ENCODE data around the gene NECAB2.
"Not testable (repeated sequence)": the region's sequence is repeated elsewhere in the genome, so short reads cannot be mapped to it uniquely, and the experiment has no call there.

The NECAB2 gene

GRCh38 chr16:83949724-83950001 is 18.4 kb upstream of the NECAB2 start:
- H3K27me3 ChIP-seq (ENCODE audit: control insufficient read depth, insufficient read depth, low read length), result no peaks in the 10 kb centered on the region
- H3K4me1 ChIP-seq (ENCODE audit: control insufficient read depth, insufficient read depth, low read length), result peaks cover 11% of the 10 kb centered on the region
- no peaks in the 10 kb centered on the region for H3K36me3 ChIP-seq (ENCODE audit: control insufficient read depth, insufficient read depth, low read length)
- no peak overlapping the region for H3K27ac ChIP-seq (ENCODE audit: low read depth, low read length)
- H3K9ac ChIP-seq (ENCODE audit: low read length), result no peak overlapping the region
- no peak overlapping the region for H3K4me3 ChIP-seq (ENCODE audit: low read length)

GRCh38 chr16:83950862-83951399 is 17.1 kb upstream of the NECAB2 start:
- not testable (repeated sequence) for H3K27ac ChIP-seq (ENCODE audit: low read depth, low read length); H3K36me3 ChIP-seq (ENCODE audit: control insufficient read depth, insufficient read depth, low read length); H3K27me3 ChIP-seq (ENCODE audit: control insufficient read depth, insufficient read depth, low read length); H3K4me3 ChIP-seq (ENCODE audit: low read length); H3K9ac ChIP-seq (ENCODE audit: low read length)
- H3K4me1 ChIP-seq (ENCODE audit: control insufficient read depth, insufficient read depth, low read length), result peaks cover 11% of the 10 kb centered on the region

- Histone ChIP-seq H3K4me3 (ENCODE audit: low read length) (no peak overlapping the region), H3K27me3 (ENCODE audit: control insufficient read depth, insufficient read depth, low read length) (no peaks in the 10 kb centered on the region), H3K4me1 (ENCODE audit: control insufficient read depth, insufficient read depth, low read length) (peaks cover 11% of the 10 kb centered on the region), H3K9ac (ENCODE audit: low read length) (no peak overlapping the region), H3K36me3 (ENCODE audit: control insufficient read depth, insufficient read depth, low read length) (no peaks in the 10 kb centered on the region), H3K27ac (ENCODE audit: low read depth, low read length) (no peak overlapping the region)
These were observed 16.5 kb upstream of the NECAB2 start for GRCh38 chr16:83951544-83951943.

- Histone ChIP-seq H3K27ac (ENCODE audit: low read depth, low read length) (peak overlapping the region; percentile 33), H3K9ac (ENCODE audit: low read length) (no peak overlapping the region), H3K4me3 (ENCODE audit: low read length) (peak overlapping the region; percentile 85), H3K4me1 (ENCODE audit: control insufficient read depth, insufficient read depth, low read length) (peaks cover 11% of the 10 kb centered on the region), H3K27me3 (ENCODE audit: control insufficient read depth, insufficient read depth, low read length) (no peaks in the 10 kb centered on the region), H3K36me3 (ENCODE audit: control insufficient read depth, insufficient read depth, low read length) (no peaks in the 10 kb centered on the region)
These were observed 15.5 kb upstream of the NECAB2 start for GRCh38 chr16:83952587-83952939.

- H3K4me1 ChIP-seq (ENCODE audit: control insufficient read depth, insufficient read depth, low read length), result peaks cover 11% of the 10 kb centered on the region
- H3K4me3 ChIP-seq (ENCODE audit: low read length), result peak within 1 kb of the TSS; percentile 85
- H3K27me3 ChIP-seq (ENCODE audit: control insufficient read depth, insufficient read depth, low read length), result no peaks in the 10 kb centered on the region
- peak within 1 kb of the TSS; percentile 81 for H3K9ac ChIP-seq (ENCODE audit: low read length)
- no peaks in the 10 kb centered on the region for H3K36me3 ChIP-seq (ENCODE audit: control insufficient read depth, insufficient read depth, low read length)
- peak within 1 kb of the TSS; percentile 89 for H3K27ac ChIP-seq (ENCODE audit: low read depth, low read length)
These were observed 14.9 kb upstream of the NECAB2 start, which contains the start of gene OSGIN1 for GRCh38 chr16:83952940-83953795. Gene OSGIN1, plus strand, starts transcription at chr16:83953240. Its CDS starts 4,432 bp downstream, at chr16:83957672.

- peak overlapping the region; percentile 85 for H3K4me3 ChIP-seq (ENCODE audit: low read length)
- H3K27ac ChIP-seq (ENCODE audit: low read depth, low read length), result peak overlapping the region; percentile 89
- H3K36me3 ChIP-seq (ENCODE audit: control insufficient read depth, insufficient read depth, low read length), result peaks cover 3% of the 10 kb centered on the region
- H3K4me1 ChIP-seq (ENCODE audit: control insufficient read depth, insufficient read depth, low read length), result peaks cover 11% of the 10 kb centered on the region
- peak overlapping the region; percentile 26 for H3K9ac ChIP-seq (ENCODE audit: low read length)
- H3K27me3 ChIP-seq (ENCODE audit: control insufficient read depth, insufficient read depth, low read length), result no peaks in the 10 kb centered on the region
These were observed 14.1 kb upstream of the NECAB2 start for GRCh38 chr16:83953796-83954576.

DNA sequence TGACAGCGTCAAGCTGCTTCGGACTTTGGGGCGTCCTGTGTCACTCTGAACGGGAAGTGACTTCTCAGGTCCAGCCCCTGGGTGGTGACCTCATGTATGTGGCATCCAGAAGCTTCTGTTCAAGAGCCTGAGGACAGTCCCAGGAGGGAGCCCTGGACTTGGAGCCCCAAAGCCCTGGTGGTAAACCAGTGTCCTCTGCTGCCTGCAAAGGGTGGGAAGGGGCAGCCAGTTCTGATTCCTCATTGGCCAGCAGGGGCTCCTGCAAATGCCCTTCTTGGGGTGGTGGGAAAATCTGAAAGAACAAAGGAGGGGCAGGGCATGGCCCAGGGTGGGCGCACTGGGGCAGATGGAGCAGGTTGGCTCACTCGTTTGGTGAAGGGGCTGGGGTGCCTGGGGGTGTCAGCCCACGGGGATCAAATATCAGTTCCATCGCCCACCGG is 13.4 kb upstream of the NECAB2 start:
- Histone ChIP-seq H3K27ac (ENCODE audit: low read depth, low read length) (peak overlapping the region; percentile 89), H3K36me3 (ENCODE audit: control insufficient read depth, insufficient read depth, low read length) (peaks cover 4% of the 10 kb centered on the region), H3K4me3 (ENCODE audit: low read length) (peak overlapping the region; percentile 18), H3K4me1 (ENCODE audit: control insufficient read depth, insufficient read depth, low read length) (peaks cover 11% of the 10 kb centered on the region), H3K27me3 (ENCODE audit: control insufficient read depth, insufficient read depth, low read length) (no peaks in the 10 kb centered on the region), H3K9ac (ENCODE audit: low read length) (no peak overlapping the region)

DNA sequence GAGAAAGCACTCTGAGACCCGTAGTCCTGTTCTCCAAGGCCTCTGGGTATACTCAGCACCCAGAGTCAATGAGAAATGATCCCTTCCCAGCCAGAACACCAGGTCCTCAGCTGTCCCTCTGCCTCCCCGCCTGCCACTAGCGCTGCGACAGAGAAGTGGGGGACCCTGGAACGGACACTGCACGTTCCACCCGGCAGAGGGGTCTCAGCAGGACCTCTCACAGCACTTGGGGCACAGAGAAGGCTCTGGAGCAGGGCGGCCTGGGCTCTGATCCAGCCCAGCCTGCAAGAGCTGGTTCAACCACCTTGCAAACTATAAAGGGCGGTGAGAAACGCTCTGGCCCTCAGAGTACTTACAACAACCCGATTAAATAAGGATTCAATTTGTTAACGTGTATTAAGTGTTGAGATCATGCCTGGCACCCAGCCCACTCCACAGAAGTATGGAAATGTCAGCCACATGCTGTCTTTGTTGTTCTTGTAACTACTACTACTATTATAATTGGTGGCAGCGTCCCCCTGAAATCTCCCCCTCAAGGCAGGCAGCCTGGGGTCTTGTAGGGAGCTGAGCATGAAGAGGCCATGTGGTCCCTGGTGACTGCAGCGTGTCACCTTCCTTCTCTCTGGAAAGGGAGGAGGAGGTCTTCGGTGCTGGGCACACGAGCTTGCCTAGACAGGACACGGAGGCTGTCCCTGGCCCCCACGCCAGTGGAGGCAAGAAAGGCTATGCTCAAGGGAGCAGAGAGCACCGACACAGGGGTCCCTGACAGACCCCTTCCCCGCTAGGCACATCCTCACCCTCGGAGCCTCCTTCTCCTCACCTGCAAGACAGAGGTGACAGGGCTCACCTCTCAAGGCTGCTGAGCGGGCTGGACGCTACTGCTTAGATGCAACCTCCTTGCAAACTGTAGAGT is 12.6 kb upstream of the NECAB2 start:
- H3K27ac ChIP-seq (ENCODE audit: low read depth, low read length), result no peak overlapping the region
- no peak overlapping the region for H3K9ac ChIP-seq (ENCODE audit: low read length)
- H3K27me3 ChIP-seq (ENCODE audit: control insufficient read depth, insufficient read depth, low read length), result no peaks in the 10 kb centered on the region
- peaks cover 11% of the 10 kb centered on the region for H3K4me1 ChIP-seq (ENCODE audit: control insufficient read depth, insufficient read depth, low read length)
- H3K36me3 ChIP-seq (ENCODE audit: control insufficient read depth, insufficient read depth, low read length), result peaks cover 7% of the 10 kb centered on the region
- H3K4me3 ChIP-seq (ENCODE audit: low read length), result no peak overlapping the region

DNA sequence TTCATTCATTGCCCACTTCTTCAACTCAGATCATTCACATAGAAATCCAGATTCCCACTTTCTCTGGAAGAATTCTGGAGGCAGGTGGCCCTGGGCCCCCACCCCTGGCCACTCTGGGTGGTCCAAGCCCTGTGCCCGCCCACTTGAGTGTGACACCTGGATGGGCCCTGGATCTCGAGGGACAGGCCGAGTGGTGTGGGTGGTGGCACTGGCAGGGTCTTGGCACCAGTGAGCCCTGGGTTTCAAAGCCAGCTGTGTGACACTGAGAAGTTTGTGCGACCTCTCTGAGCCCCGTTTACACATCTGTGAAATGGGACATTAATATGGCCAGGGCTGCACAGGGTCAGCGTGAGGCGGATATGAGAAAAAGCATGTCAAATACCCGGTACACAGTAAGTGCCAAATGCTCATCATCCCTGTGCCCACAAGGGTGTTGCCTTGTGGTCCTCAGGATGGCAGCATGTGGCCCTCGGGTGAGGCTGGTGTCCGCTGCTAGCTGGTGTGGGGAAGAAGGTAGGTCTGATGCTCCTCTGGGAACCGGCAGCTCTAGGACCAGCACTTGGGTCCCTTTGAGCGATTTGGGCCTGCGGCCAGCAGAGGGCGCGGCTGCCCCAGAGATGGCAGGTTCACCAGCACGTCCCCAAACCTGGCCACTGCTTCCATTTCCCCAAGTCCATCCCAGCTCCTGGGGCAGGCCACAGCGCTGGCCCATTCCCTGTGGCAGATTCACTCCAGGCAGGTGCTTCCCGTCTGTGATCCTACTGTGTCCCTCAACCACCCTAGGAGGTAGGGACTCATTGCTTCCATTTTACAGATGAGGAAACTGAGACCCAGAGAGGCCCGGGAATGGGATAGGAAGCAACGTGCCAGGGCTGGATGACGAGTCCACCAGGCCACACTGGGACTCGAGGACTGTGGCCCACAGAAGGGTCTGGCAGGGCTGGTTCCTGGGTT is 11.4 kb upstream of the NECAB2 start:
- H3K4me3 ChIP-seq (ENCODE audit: low read length), result no peak overlapping the region
- H3K36me3 ChIP-seq (ENCODE audit: control insufficient read depth, insufficient read depth, low read length), result peaks cover 9% of the 10 kb centered on the region
- H3K27me3 ChIP-seq (ENCODE audit: control insufficient read depth, insufficient read depth, low read length), result no peaks in the 10 kb centered on the region
- peaks cover 11% of the 10 kb centered on the region for H3K4me1 ChIP-seq (ENCODE audit: control insufficient read depth, insufficient read depth, low read length)
- H3K9ac ChIP-seq (ENCODE audit: low read length), result no peak overlapping the region
- no peak overlapping the region for H3K27ac ChIP-seq (ENCODE audit: low read depth, low read length)

DNA sequence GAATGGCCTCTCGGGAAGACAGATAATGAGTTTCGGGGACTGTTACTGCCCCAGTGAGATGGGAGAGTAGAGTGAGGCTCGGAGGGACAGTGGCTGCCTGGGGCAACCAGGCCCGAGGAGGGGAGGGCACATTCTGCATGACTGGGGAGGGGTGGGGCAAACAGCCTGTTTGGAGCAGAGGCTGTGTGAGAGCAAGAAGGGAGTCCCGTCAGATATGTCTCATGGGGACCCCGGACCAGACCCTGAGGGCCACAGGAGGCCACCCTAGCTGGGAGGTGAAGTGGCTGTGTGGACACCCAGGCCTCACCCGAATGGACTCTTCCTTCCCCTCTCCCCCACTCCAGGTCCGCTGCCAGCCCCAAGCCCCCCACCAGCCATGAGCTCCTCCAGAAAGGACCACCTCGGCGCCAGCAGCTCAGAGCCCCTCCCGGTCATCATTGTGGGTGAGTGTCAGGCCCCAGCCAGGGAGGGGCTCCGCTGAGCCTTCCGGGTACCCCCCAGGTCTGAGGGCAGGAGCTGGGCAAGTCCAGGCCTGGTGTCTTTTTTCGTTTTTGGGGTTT is 10.7 kb upstream of the NECAB2 start:
- Histone ChIP-seq H3K27ac (ENCODE audit: low read depth, low read length) (no peak overlapping the region), H3K27me3 (ENCODE audit: control insufficient read depth, insufficient read depth, low read length) (no peaks in the 10 kb centered on the region), H3K9ac (ENCODE audit: low read length) (no peak overlapping the region), H3K4me1 (ENCODE audit: control insufficient read depth, insufficient read depth, low read length) (peaks cover 11% of the 10 kb centered on the region), H3K4me3 (ENCODE audit: low read length) (no peak overlapping the region), H3K36me3 (ENCODE audit: control insufficient read depth, insufficient read depth, low read length) (peaks cover 9% of the 10 kb centered on the region)

Data from rectal smooth muscle tissue (tissue), 1 donor.